ENCODE measurements around the gene LCE1B.

DNA sequence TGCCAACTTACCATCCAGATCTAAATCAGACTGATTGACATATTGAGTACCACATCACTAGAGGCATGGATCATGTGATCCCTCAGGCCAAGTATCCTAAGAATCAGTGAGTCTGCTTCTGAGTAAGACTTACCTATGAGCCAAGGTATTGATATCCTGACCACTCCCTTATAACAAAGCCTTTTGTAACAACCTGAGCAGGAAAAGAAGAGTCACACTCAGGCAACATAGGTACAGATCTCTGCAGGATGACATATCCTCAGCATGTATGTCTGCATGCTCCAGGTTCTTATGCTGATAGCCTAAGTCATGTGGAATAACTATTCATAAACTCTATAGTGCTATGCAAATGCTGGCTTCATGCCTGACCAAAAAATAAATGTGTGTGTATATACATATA, 13.2 kb downstream of the LCE1B start:
- TF ChIP-seq, protein P1, sequence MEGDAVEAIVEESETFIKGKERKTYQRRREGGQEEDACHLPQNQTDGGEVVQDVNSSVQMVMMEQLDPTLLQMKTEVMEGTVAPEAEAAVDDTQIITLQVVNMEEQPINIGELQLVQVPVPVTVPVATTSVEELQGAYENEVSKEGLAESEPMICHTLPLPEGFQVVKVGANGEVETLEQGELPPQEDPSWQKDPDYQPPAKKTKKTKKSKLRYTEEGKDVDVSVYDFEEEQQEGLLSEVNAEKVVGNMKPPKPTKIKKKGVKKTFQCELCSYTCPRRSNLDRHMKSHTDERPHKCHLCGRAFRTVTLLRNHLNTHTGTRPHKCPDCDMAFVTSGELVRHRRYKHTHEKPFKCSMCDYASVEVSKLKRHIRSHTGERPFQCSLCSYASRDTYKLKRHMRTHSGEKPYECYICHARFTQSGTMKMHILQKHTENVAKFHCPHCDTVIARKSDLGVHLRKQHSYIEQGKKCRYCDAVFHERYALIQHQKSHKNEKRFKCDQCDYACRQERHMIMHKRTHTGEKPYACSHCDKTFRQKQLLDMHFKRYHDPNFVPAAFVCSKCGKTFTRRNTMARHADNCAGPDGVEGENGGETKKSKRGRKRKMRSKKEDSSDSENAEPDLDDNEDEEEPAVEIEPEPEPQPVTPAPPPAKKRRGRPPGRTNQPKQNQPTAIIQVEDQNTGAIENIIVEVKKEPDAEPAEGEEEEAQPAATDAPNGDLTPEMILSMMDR (IDR thresholded peaks at IDR 0.05), result no peak
- TF ChIP-seq EZH2 (IDR thresholded peaks at IDR 0.05), result no peak
- TF ChIP-seq EZH2phosphoT487 (IDR thresholded peaks at IDR 0.05), result no peak
